Coronary artery (tissue), 2 donors: ENCODE measurements around the gene KCNH1.

Experiments used
- DNase-seq: peaks from one replicate; pipeline ENCODE4 v3.0.0-alpha.2; 2017; ENCODE audit warnings: low spot score
- H3K27ac ChIP-seq, 2 donors: fragments of 200-600 bp; sonication (generic); one replicate each; pipeline ENCODE4 v1.5.1; 2016 to 2019
- H3K4me3 ChIP-seq: fragments of 200-600 bp; sonication (generic); 2 replicates; pipeline ENCODE4 v1.5.1; 2016; ENCODE audit warnings: mild to moderate bottlenecking, moderate library complexity
- TF ChIP-seq, protein P1 (sequence below): fragments of 200-600 bp; sonication (generic); IDR thresholded peaks from one replicate; pipeline ENCODE4 v1.5.1; 2019; ENCODE audit warnings: antibody characterized with exemption

The KCNH1 gene

GRCh38 chr1:210781652-210782051 lies 352.3 kb downstream of the KCNH1 start:
- TF ChIP-seq, protein P1, sequence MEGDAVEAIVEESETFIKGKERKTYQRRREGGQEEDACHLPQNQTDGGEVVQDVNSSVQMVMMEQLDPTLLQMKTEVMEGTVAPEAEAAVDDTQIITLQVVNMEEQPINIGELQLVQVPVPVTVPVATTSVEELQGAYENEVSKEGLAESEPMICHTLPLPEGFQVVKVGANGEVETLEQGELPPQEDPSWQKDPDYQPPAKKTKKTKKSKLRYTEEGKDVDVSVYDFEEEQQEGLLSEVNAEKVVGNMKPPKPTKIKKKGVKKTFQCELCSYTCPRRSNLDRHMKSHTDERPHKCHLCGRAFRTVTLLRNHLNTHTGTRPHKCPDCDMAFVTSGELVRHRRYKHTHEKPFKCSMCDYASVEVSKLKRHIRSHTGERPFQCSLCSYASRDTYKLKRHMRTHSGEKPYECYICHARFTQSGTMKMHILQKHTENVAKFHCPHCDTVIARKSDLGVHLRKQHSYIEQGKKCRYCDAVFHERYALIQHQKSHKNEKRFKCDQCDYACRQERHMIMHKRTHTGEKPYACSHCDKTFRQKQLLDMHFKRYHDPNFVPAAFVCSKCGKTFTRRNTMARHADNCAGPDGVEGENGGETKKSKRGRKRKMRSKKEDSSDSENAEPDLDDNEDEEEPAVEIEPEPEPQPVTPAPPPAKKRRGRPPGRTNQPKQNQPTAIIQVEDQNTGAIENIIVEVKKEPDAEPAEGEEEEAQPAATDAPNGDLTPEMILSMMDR: no peak

GRCh38 chr1:210779269-210779668 lies 354.7 kb downstream of the KCNH1 start:
- Histone ChIP-seq H3K4me3 (no peak overlapping the region), H3K27ac (no peak overlapping the region)
- DNase-seq: no peak
- TF ChIP-seq, protein P1: no peak

More at GRCh38 chr1:210781652-210782051, 352.3 kb downstream of the KCNH1 start:
- Histone ChIP-seq H3K27ac (no peak overlapping the region), H3K4me3 (no peak overlapping the region)
- DNase-seq: no peak

DNA sequence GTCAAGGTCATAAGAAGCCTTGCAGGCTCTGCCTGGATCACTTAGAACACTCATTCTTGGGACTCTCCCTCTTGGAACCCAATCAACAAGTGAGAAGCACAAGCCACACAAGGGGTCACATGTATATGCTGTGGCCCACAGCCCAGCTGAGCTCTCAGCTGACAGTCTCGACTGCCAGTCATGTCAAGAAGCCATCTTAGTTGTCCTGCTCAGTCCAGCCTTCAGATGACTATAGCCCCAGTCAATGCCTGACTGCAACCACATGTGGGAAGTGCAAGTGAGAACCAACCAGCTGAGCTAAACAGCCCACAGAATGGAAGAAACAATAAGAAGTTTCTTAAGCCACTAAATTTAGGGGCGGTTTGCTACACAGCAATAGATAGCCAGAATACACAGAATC lies 356.0 kb downstream of the KCNH1 start:
- no peak overlapping the region for H3K27ac ChIP-seq
- TF ChIP-seq, protein P1: no peak
- DNase-seq: no peak
- no peak overlapping the region for H3K4me3 ChIP-seq

DNA sequence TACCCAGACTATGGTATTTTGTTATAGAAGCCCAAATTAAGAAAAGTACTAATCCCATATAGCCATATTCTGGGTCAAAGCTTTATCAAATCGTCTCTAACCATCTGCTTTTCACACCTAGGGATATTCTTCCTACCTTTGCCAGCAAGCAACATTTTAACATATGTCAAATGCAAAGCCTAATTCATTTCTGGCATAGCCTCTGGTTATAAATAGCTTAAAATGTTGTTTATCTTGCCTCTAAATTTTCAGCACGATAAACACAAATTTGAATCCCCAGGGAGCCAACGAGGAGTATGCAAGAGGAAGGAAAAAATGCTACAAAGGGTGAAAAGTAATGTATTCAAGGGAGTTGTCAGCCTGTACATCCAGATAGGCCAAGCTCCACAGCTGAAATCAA lies 357.2 kb downstream of the KCNH1 start:
- TF ChIP-seq, protein P1: no peak
- H3K4me3 ChIP-seq: no peak overlapping the region
- DNase-seq: no peak

DNA sequence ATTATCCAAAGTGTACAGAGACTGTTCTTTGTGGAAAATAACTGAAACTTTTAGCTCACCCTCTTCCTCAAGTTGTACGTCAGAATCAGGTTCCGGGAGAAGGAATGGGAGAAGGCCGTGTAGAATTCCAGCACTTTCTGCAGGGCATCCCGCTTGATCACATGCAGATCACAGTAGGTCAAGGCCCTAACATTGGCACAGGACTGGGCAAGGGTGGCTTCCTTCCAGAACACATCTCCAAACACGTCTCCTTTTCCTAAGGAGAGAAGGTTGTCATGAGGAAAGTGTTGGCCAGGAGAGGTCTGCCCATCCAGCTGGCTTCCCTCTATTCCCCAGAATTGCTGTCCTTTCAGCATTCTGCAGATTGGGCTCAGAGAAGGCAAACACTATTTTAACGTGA lies 358.7 kb downstream of the KCNH1 start:
- no peak overlapping the region for H3K4me3 ChIP-seq
- DNase-seq: no peak

More for the DNA sequence above, 357.2 kb downstream of the KCNH1 start:
- H3K27ac ChIP-seq: no peak overlapping the region

GRCh38 chr1:210773450-210773849 lies 360.5 kb downstream of the KCNH1 start:
- H3K4me3 ChIP-seq: no peak overlapping the region
- TF ChIP-seq, protein P1: no peak
- no peak for DNase-seq
- no peak overlapping the region for H3K27ac ChIP-seq

More for the DNA sequence above, 358.7 kb downstream of the KCNH1 start:
- no peak overlapping the region for H3K27ac ChIP-seq
- TF ChIP-seq, protein P1: no peak

GRCh38 chr1:210771131-210771530 lies 362.8 kb downstream of the KCNH1 start:
- DNase-seq: no peak
- Histone ChIP-seq H3K27ac (no peak overlapping the region), H3K4me3 (no peak overlapping the region)
- TF ChIP-seq, protein P1: no peak
